HUDEP-2 (cell line): Measurements from ENCODE around the gene EML3.
A peak's percentile ranks its signal among the peaks of the same experiment; 100 is the strongest.

Experiments used
- DNase-seq, 76 experiments: peaks; one replicate each; lab custom pipeline; 2025; ENCODE audit not compliant: unreplicated experiment in 76 of 76; lab: John Stamatoyannopoulos, UW

EML3 gene

GRCh38 chr11:62553839-62554361, 58.7 kb downstream of the EML3 start:
- DNase-seq = no peak

- DNase-seq = peak in 69 of 76 experiments; percentile 33 to 86 (median 72)
These were observed 59.3 kb downstream of the EML3 start for GRCh38 chr11:62553080-62553838.

- no peak for DNase-seq
These were observed 60.0 kb downstream of the EML3 start for GRCh38 chr11:62552485-62553079.
